Liver (tissue), 9 donors: ENCODE results near the gene PYGB. TPM values are rescaled to one million over a fixed set of nuclear protein-coding genes. Genes with fewer than 3 reads are reported as not detected.

Experiments used
- DNase-seq: peaks from one replicate; pipeline ENCODE4 v3.0.0-alpha.2; 2017; ENCODE audit warnings: low spot score
- H3K27ac ChIP-seq, 2 donors: one replicate each; pipeline ENCODE4 v1.7.0; 2013; ENCODE audit warnings: inconsistent platforms in 2 of 2, low read length in 2 of 2, control low read depth in 1 of 2, low read depth in 1 of 2, mild to moderate bottlenecking in 1 of 2
- H3K27me3 ChIP-seq, 4 donors: one replicate each; pipeline versions ENCODE4 v1.6.1 to v1.7.0; 2013; ENCODE audit warnings: low read length in 3 of 4, inconsistent platforms in 1 of 4, mild to moderate bottlenecking in 1 of 4, moderate library complexity in 1 of 4; ENCODE audit not compliant: control insufficient read depth in 4 of 4, insufficient read depth in 4 of 4
- H3K36me3 ChIP-seq, 4 donors: one replicate each; pipeline versions ENCODE4 v1.6.1 to v1.7.0; 2013; ENCODE audit warnings: low read length in 3 of 4, mild to moderate bottlenecking in 3 of 4, low read depth in 1 of 4, moderate library complexity in 1 of 4; ENCODE audit not compliant: control insufficient read depth in 4 of 4, insufficient read depth in 3 of 4
- H3K4me1 ChIP-seq, 4 donors: one replicate each; pipeline versions ENCODE4 v1.6.1 to v1.7.0; 2013; ENCODE audit warnings: low read length in 3 of 4, mild to moderate bottlenecking in 3 of 4, moderate library complexity in 1 of 4; ENCODE audit not compliant: control insufficient read depth in 4 of 4, insufficient read depth in 4 of 4
- H3K4me3 ChIP-seq, 3 donors: one replicate each; pipeline versions ENCODE4 v1.6.1 to v1.7.0; 2013; ENCODE audit warnings: low read length in 3 of 3, control low read depth in 1 of 3, low read depth in 1 of 3, mild to moderate bottlenecking in 1 of 3
- H3K9ac ChIP-seq, 2 donors: one replicate each; pipeline ENCODE4 v1.7.0; 2013; ENCODE audit warnings: low read length in 2 of 2, mild to moderate bottlenecking in 2 of 2, moderate library complexity in 2 of 2, control low read depth in 1 of 2, low read depth in 1 of 2
- H3K9me3 ChIP-seq, 4 donors: one replicate each; pipeline versions ENCODE4 v1.6.1 to v1.7.0; 2013; ENCODE audit warnings: low read length in 3 of 4; ENCODE audit not compliant: control insufficient read depth in 4 of 4
- EGR1 ChIP-seq, 2 donors: IDR thresholded peaks; 2 replicates each; pipeline ENCODE4 v1.6.1; 2016 to 2018; ENCODE audit warnings: antibody characterized with exemption in 2 of 2, low read depth in 2 of 2
- FOXA1 ChIP-seq: IDR thresholded peaks from 2 replicates; pipeline ENCODE4 v1.6.1; 2016; ENCODE audit warnings: antibody characterized with exemption
- FOXA2 ChIP-seq: IDR thresholded peaks from 2 replicates; pipeline ENCODE4 v1.6.1; 2016; ENCODE audit warnings: antibody characterized with exemption
- GABPA ChIP-seq, 2 donors: IDR thresholded peaks in 1 of 2; conservative IDR thresholded peaks in 1 of 2; 2 replicates each; pipeline ENCODE4 v1.6.1; 2016; ENCODE audit warnings: antibody characterized with exemption in 2 of 2, mild to moderate bottlenecking in 1 of 2, moderate library complexity in 1 of 2
- HNF4A ChIP-seq, 2 donors: conservative IDR thresholded peaks; 2 replicates each; pipeline ENCODE4 v1.6.1; 2016; ENCODE audit warnings: antibody characterized with exemption in 2 of 2, mild to moderate bottlenecking in 2 of 2
- HNF4G ChIP-seq: IDR thresholded peaks from 2 replicates; pipeline ENCODE4 v1.6.1; 2016; ENCODE audit warnings: antibody characterized with exemption
- JUND ChIP-seq, 2 donors: IDR thresholded peaks; 2 replicates each; pipeline ENCODE4 v1.6.1; 2016; ENCODE audit warnings: antibody characterized with exemption in 2 of 2
- NR2F2 ChIP-seq: IDR thresholded peaks from 2 replicates; pipeline ENCODE4 v1.6.1; 2016; ENCODE audit warnings: antibody characterized with exemption
- RAD21 ChIP-seq, 2 donors: IDR thresholded peaks; 2 replicates each; pipeline ENCODE4 v1.6.1; 2016; ENCODE audit warnings: antibody characterized with exemption in 2 of 2, mild to moderate bottlenecking in 2 of 2
- SP1 ChIP-seq: IDR thresholded peaks from 2 replicates; pipeline ENCODE4 v1.6.1; 2018; ENCODE audit warnings: antibody characterized with exemption, mild to moderate bottlenecking
- TAF1 ChIP-seq: conservative IDR thresholded peaks from 2 replicates; pipeline ENCODE4 v1.6.1; 2016; ENCODE audit warnings: antibody characterized with exemption, mild to moderate bottlenecking
- YY1 ChIP-seq: IDR thresholded peaks from 2 replicates; pipeline ENCODE4 v1.6.1; 2016; ENCODE audit warnings: antibody characterized with exemption, mild to moderate bottlenecking
- WGBS: extraction: QIAGEN DNeasy Blood & Tissue Kit; methylation state at CpG from one replicate; pipeline ENCODE4 v1.1.7; 2013; 5-methylcytosine and 5-hydroxymethylcytosine counted together
- polyA plus RNA-seq, 2 donors: library from polyadenylated mRNA; stranded (reverse) in 1 of 2; unstranded in 1 of 2; fragments of 200-250 nt in 1 of 2; fragments of >200 nt in 1 of 2; fragmentation: Nextera tagmentation in 1 of 2; extraction: Ambion mirVana in 1 of 2; gene quantifications; one replicate each; pipeline versions ENCODE4 v1.2.1 to v1.2.3, GENCODE V29; 2013 to 2015
- total RNA-seq, 2 donors: library from RNA; depleted of rRNA; stranded (reverse); fragments of >200 nt; gene quantifications; one replicate each; pipeline ENCODE4 v1.2.3, GENCODE V29; 2014
- TF ChIP-seq, protein P1 (sequence below): IDR thresholded peaks from 2 replicates; pipeline ENCODE4 v1.6.1; 2016; ENCODE audit warnings: antibody characterized with exemption
- TF ChIP-seq, protein P2 (sequence below): IDR thresholded peaks from 2 replicates; pipeline ENCODE4 v1.6.1; 2016; ENCODE audit warnings: antibody characterized with exemption, mild to moderate bottlenecking
- TF ChIP-seq, protein P3 (sequence below): IDR thresholded peaks from 2 replicates; pipeline ENCODE4 v1.6.1; 2016; ENCODE audit warnings: antibody characterized with exemption
- TF ChIP-seq, protein P4 (sequence below): fragments of 150-350 bp; IDR thresholded peaks from 2 replicates; pipeline ENCODE4 v1.5.1; 2017; ENCODE audit warnings: improper control_type of control experiment, low read depth, low read length; ENCODE audit not compliant: missing input control
- donor health status: healthy.
- donor health status: healthy.
- donor health status: healthy.
- donor health status: healthy.
- donor health status: healthy.

PYGB gene
- total and polyA plus RNA-seq, 4 donors: 3.6 to 11.7 (median 9.8) TPM

DNA sequence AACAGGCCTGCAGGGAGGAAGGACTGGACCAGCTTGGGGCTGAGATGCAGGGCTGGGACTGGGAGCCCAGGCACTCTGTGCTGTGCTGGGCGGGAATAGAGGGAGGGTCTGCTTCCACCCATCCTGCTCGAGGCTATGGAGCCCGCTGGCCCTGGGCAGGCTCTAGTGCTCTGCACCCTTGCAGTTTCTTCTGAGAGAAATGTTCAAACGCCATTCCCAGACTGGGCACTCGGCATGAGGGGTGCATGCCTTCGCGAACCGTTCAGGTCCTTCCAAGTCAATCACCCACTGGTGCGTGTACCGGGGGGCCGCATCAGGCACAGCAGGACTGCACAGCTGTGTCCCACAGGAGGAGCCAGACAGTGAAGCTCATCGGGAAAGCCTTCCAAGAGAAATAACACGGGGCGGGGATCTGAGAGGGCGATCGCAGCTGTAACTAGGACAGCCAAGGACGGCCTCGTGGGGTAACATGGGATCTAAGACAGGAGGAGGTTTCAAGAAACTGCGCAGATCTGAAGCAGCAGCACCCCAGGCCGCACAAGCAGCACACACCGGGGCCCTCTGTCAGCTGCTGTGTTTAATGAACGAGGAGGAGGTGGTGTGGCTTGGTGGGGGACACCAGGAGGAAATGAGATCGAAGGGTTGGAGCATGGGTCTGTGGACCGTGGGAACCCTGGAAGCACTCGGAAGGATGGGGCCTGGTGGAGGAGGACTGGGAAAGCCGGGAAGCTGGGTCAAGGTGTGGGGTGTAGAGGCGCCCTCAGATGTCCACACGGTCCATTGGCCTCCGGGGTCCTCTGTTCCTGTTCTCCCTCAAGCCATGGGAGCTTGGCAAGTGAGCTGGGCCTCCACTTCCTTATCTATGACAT lies 26.1 kb upstream of the PYGB start:
- Histone ChIP-seq H3K4me3 (no peak overlapping the region), H3K9ac (no peak overlapping the region), H3K27ac (no peak overlapping the region), H3K9me3 (no peaks in the 10 kb centered on the region), H3K27me3 (no peaks in the 10 kb centered on the region), H3K36me3 (peaks cover 0 to 28% (median 1%) of the 10 kb centered on the region in 4 donors), H3K4me1 (peaks cover 6 to 17% (median 10%) of the 10 kb centered on the region in 4 donors)
- no peak for TF ChIP-seq FOXA2
- no peak for TF ChIP-seq JUND (IDR thresholded peaks at IDR 0.05)
- no peak for TF ChIP-seq RAD21 (IDR thresholded peaks at IDR 0.05)
- TF ChIP-seq, protein P1, sequence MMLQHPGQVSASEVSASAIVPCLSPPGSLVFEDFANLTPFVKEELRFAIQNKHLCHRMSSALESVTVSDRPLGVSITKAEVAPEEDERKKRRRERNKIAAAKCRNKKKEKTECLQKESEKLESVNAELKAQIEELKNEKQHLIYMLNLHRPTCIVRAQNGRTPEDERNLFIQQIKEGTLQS: no peak
- TF ChIP-seq, protein P2, sequence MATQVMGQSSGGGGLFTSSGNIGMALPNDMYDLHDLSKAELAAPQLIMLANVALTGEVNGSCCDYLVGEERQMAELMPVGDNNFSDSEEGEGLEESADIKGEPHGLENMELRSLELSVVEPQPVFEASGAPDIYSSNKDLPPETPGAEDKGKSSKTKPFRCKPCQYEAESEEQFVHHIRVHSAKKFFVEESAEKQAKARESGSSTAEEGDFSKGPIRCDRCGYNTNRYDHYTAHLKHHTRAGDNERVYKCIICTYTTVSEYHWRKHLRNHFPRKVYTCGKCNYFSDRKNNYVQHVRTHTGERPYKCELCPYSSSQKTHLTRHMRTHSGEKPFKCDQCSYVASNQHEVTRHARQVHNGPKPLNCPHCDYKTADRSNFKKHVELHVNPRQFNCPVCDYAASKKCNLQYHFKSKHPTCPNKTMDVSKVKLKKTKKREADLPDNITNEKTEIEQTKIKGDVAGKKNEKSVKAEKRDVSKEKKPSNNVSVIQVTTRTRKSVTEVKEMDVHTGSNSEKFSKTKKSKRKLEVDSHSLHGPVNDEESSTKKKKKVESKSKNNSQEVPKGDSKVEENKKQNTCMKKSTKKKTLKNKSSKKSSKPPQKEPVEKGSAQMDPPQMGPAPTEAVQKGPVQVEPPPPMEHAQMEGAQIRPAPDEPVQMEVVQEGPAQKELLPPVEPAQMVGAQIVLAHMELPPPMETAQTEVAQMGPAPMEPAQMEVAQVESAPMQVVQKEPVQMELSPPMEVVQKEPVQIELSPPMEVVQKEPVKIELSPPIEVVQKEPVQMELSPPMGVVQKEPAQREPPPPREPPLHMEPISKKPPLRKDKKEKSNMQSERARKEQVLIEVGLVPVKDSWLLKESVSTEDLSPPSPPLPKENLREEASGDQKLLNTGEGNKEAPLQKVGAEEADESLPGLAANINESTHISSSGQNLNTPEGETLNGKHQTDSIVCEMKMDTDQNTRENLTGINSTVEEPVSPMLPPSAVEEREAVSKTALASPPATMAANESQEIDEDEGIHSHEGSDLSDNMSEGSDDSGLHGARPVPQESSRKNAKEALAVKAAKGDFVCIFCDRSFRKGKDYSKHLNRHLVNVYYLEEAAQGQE: no peak
- no peak for TF ChIP-seq HNF4A (conservative IDR thresholded peaks at IDR 0.05)
- TF ChIP-seq FOXA1: no peak
- TF ChIP-seq HNF4G: no peak
- TF ChIP-seq, protein P3, sequence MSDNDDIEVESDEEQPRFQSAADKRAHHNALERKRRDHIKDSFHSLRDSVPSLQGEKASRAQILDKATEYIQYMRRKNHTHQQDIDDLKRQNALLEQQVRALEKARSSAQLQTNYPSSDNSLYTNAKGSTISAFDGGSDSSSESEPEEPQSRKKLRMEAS: no peak
- TF ChIP-seq, protein P4, sequence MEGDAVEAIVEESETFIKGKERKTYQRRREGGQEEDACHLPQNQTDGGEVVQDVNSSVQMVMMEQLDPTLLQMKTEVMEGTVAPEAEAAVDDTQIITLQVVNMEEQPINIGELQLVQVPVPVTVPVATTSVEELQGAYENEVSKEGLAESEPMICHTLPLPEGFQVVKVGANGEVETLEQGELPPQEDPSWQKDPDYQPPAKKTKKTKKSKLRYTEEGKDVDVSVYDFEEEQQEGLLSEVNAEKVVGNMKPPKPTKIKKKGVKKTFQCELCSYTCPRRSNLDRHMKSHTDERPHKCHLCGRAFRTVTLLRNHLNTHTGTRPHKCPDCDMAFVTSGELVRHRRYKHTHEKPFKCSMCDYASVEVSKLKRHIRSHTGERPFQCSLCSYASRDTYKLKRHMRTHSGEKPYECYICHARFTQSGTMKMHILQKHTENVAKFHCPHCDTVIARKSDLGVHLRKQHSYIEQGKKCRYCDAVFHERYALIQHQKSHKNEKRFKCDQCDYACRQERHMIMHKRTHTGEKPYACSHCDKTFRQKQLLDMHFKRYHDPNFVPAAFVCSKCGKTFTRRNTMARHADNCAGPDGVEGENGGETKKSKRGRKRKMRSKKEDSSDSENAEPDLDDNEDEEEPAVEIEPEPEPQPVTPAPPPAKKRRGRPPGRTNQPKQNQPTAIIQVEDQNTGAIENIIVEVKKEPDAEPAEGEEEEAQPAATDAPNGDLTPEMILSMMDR: no peak
- TF ChIP-seq EGR1 (IDR thresholded peaks at IDR 0.05; ENCODE audit: low read depth in 2 of 2): no peak
- DNase-seq: no peak
- 94% methylated on average over 29 of the region's 29 CpGs for WGBS

DNA sequence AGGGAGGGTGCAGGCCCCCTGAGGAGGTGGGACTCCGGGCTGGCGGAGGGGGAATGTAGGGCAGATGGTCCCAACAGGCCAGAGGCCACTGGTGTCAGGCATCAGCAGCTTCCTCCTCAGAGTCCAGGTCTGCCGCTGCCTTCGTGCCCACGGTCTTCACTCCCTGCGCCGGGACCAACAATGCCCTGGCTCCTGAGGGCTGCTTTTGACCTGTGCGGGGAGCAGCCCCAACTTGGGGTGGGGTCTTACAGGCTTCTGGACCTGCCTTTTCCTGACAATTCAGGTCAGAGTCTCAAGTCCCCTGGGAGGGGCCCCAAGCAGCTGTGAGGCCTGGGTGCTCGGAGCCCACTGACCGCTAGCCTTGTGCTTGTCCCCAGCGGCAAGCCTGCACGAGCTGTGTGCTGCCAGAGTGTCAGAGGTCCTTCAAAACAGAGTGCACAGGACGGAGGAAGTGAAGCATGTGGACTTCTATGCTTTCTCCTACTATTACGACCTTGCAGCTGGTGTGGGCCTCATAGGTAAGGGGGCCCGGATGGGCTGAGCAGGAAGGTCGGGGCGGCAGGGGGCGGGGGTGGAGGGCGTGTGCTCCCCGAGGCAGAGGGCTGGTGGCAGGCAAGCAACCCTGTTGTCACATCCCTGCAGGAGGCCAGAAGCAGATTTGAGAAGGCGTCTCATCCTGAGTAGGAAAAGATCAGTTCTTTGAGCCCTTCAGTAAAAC lies 25.3 kb upstream of the PYGB start:
- H3K36me3 ChIP-seq: peaks cover 0 to 20% (median 1%) of the 10 kb centered on the region in 4 donors
- WGBS: 93% methylated on average over 21 of the region's 21 CpGs
- no peaks in the 10 kb centered on the region for H3K27me3 ChIP-seq
- H3K9me3 ChIP-seq: no peaks in the 10 kb centered on the region
- no peak overlapping the region for H3K9ac ChIP-seq
- no peak for TF ChIP-seq TAF1
- TF ChIP-seq GABPA (IDR thresholded peaks at IDR 0.05 in 1 of 2, conservative IDR thresholded peaks at IDR 0.05 in 1 of 2): no peak
- TF ChIP-seq FOXA2: no peak
- TF ChIP-seq NR2F2: no peak
- TF ChIP-seq, protein P1: no peak
- TF ChIP-seq, protein P3: no peak
- no peak for TF ChIP-seq JUND (IDR thresholded peaks at IDR 0.05)
- no peak for TF ChIP-seq YY1
- TF ChIP-seq HNF4G: no peak
- TF ChIP-seq FOXA1: no peak
- TF ChIP-seq SP1: no peak
- TF ChIP-seq HNF4A (conservative IDR thresholded peaks at IDR 0.05): no peak
- TF ChIP-seq, protein P4: no peak
- no peak for TF ChIP-seq EGR1 (IDR thresholded peaks at IDR 0.05; ENCODE audit: low read depth in 2 of 2)
- H3K4me1 ChIP-seq: peaks cover 8 to 25% (median 18%) of the 10 kb centered on the region in 4 donors
- no peak overlapping the region for H3K27ac ChIP-seq
- no peak for DNase-seq
- no peak overlapping the region for H3K4me3 ChIP-seq
